SK-N-MC (cell line): ENCODE measurements around the gene THPO.

Source experiments
- EZH2 ChIP-seq: fragments of 200-600 bp; sonication (generic); IDR thresholded peaks from one replicate; pipeline ENCODE4 v1.6.1; 2017; ENCODE audit warnings: antibody characterized with exemption
- FOXP2 ChIP-seq: optimal IDR thresholded peaks from 2 replicates; pipeline ENCODE3; 2011; ENCODE audit warnings: mild to moderate bottlenecking, moderate library complexity; ENCODE audit not compliant: insufficient read depth; ENCODE audit errors: extremely low read length, control extremely low read depth

- TF ChIP-seq EZH2 (no peak), FOXP2 (no peak)
Measured at GRCh38 chr3:184347321-184348056, 30.5 kb downstream of the THPO start.
